ENCODE measurements around the gene HPCAL4.

- TF ChIP-seq ARID4B (CRISPR knock-in tag; IDR thresholded peaks at IDR 0.05; ENCODE audit: borderline replicate concordance) = no peak
- no peak for TF ChIP-seq NR3C1 (CRISPR knock-in tag; conservative IDR thresholded peaks at IDR 0.05; ENCODE audit: low read depth)
- no peak for TF ChIP-seq RELA (CRISPR knock-in tag; IDR thresholded peaks at IDR 0.05; ENCODE audit: borderline replicate concordance)
- no peak for TF ChIP-seq TP53 (CRISPR knock-in tag; IDR thresholded peaks at IDR 0.05)
- TF ChIP-seq, protein P1, sequence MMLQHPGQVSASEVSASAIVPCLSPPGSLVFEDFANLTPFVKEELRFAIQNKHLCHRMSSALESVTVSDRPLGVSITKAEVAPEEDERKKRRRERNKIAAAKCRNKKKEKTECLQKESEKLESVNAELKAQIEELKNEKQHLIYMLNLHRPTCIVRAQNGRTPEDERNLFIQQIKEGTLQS (CRISPR knock-in tag; conservative IDR thresholded peaks at IDR 0.05) = no peak
- TF ChIP-seq CTCF (IDR thresholded peaks at IDR 0.05) = no peak
- TF ChIP-seq KAT7 (CRISPR knock-in tag; IDR thresholded peaks at IDR 0.05; ENCODE audit: borderline replicate concordance) = no peak
- TF ChIP-seq, protein P2, sequence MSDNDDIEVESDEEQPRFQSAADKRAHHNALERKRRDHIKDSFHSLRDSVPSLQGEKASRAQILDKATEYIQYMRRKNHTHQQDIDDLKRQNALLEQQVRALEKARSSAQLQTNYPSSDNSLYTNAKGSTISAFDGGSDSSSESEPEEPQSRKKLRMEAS (CRISPR knock-in tag; IDR thresholded peaks at IDR 0.05) = no peak
- no peak for TF ChIP-seq FOXP1 (CRISPR knock-in tag; IDR thresholded peaks at IDR 0.05; ENCODE audit: borderline replicate concordance)
Observed at GRCh38 chr1:39733161-39733560, 41.9 kb upstream of the HPCAL4 start.
